Left ventricle myocardium inferior (tissue), 1 donor: ENCODE measurements around the gene CDK1. TPM values are rescaled to one million over a fixed set of nuclear protein-coding genes. Genes with fewer than 3 reads are reported as not detected.

Experiments used
- DNase-seq: peaks from one replicate; pipeline ENCODE4 v3.0.0-alpha.2; 2020
- H3K27ac ChIP-seq: fragments of 200-600 bp; replicated peaks from 2 replicates; pipeline ENCODE4 v1.8.0; 2021
- H3K27me3 ChIP-seq: fragments of 200-600 bp; 2 replicates; pipeline ENCODE4 v1.8.0; 2021; ENCODE audit warnings: low read depth
- H3K36me3 ChIP-seq: fragments of 200-600 bp; 2 replicates; pipeline ENCODE4 v1.8.0; 2021
- H3K4me1 ChIP-seq: fragments of 200-600 bp; 2 replicates; pipeline ENCODE4 v1.8.0; 2021
- H3K4me3 ChIP-seq: fragments of 200-600 bp; 2 replicates; pipeline ENCODE4 v1.8.0; 2021; ENCODE audit warnings: mild to moderate bottlenecking, moderate library complexity
- H3K9me3 ChIP-seq: fragments of 200-600 bp; replicated peaks from 2 replicates; pipeline ENCODE4 v1.8.0; 2021
- CTCF ChIP-seq: fragments of 200-600 bp; IDR thresholded peaks from 2 replicates; pipeline ENCODE4 v1.8.0; 2021; ENCODE audit warnings: antibody characterized with exemption, mild to moderate bottlenecking, borderline replicate concordance
- intact Hi-C: fragments of 100-400 bp; cut with micrococcal nuclease; formaldehyde crosslinking; loops from one replicate; pipeline ENCODE4 v1.11.0; 2022
- total RNA-seq: library from RNA; stranded (reverse); fragmentation: NEBNext Ultra II Directional; extraction: Animal tissue kit (Norgen Biotek cat#: 25700); gene quantifications from one replicate; pipeline ENCODE4 v1.2.1, GENCODE V29; 2021
- donor health status: DM: no; HTN: yes; CAD: no; lungs with severe emphysema.

The CDK1 gene
- total RNA-seq, 1 donor from 2014 or later: 1.5 TPM

GRCh38 chr10:60759181-60759580, 19.1 kb upstream of the CDK1 start:
- Histone ChIP-seq H3K27ac (no peak overlapping the region), H3K4me1 (no peaks in the 10 kb centered on the region), H3K36me3 (no peaks in the 10 kb centered on the region), H3K4me3 (no peak overlapping the region), H3K27me3 (peaks cover 36% of the 10 kb centered on the region), H3K9me3 (no peaks in the 10 kb centered on the region)
- DNase-seq: no peak
- intact Hi-C loops: no loop called here
- no peak for TF ChIP-seq CTCF

- no peak for DNase-seq
- Histone ChIP-seq H3K27ac (no peak overlapping the region), H3K4me1 (no peaks in the 10 kb centered on the region), H3K9me3 (no peaks in the 10 kb centered on the region), H3K4me3 (no peak overlapping the region), H3K27me3 (peaks cover 36% of the 10 kb centered on the region), H3K36me3 (no peaks in the 10 kb centered on the region)
- intact Hi-C loops: no loop called here
- TF ChIP-seq CTCF: no peak
Observed at GRCh38 chr10:60760711-60761210, 17.5 kb upstream of the CDK1 start.

GRCh38 chr10:60762554-60762953, 15.7 kb upstream of the CDK1 start:
- Histone ChIP-seq H3K4me1 (no peaks in the 10 kb centered on the region), H3K4me3 (no peak overlapping the region), H3K36me3 (no peaks in the 10 kb centered on the region), H3K27me3 (peaks cover 19% of the 10 kb centered on the region), H3K27ac (no peak overlapping the region), H3K9me3 (no peaks in the 10 kb centered on the region)
- intact Hi-C loops: no loop called here
- no peak for DNase-seq
- TF ChIP-seq CTCF: no peak

GRCh38 chr10:60767424-60767823, 10.9 kb upstream of the CDK1 start:
- no peak for TF ChIP-seq CTCF
- no peak overlapping the region for H3K4me3 ChIP-seq
- no peaks in the 10 kb centered on the region for H3K36me3 ChIP-seq
- no peaks in the 10 kb centered on the region for H3K9me3 ChIP-seq
- H3K27me3 ChIP-seq: no peaks in the 10 kb centered on the region
- no peak overlapping the region for H3K27ac ChIP-seq
- DNase-seq: no peak
- H3K4me1 ChIP-seq: no peaks in the 10 kb centered on the region
- intact Hi-C loops: no loop called here

- Histone ChIP-seq H3K9me3 (no peaks in the 10 kb centered on the region), H3K27ac (no peak overlapping the region), H3K4me1 (no peaks in the 10 kb centered on the region), H3K27me3 (no peaks in the 10 kb centered on the region), H3K4me3 (no peak overlapping the region), H3K36me3 (no peaks in the 10 kb centered on the region)
- intact Hi-C loops: no loop called here
- no peak for DNase-seq
- no peak for TF ChIP-seq CTCF
Observed at GRCh38 chr10:60769406-60769805, 8.9 kb upstream of the CDK1 start.
